HEK293 (cell line): ENCODE results near the gene MARK4.

Source experiments
- CTCF ChIA-PET: fragments of 350-600 bp; formaldehyde crosslinking; extraction: SDS; loops from one replicate; lab custom pipeline; 2021; ENCODE audit warnings: antibody characterized with exemption; lab: Yijun Ruan, JAX
- POLR2A ChIA-PET: fragments of 300-600 bp; formaldehyde crosslinking; extraction: SDS; loops from one replicate; lab custom pipeline; 2020; ENCODE audit warnings: antibody characterized with exemption, inconsistent platforms; lab: Yijun Ruan, JAX
- H3K27ac ChIP-seq: fragments of 200-500 bp; sonication (Bioruptor generic); 2 replicates; pipeline ENCODE4 v1.5.1; 2014; ENCODE audit warnings: low read depth, low read length, control low read depth, inconsistent platforms; ENCODE audit errors: extremely low read depth
- H3K36me3 ChIP-seq, 2 experiments: fragments of 200-500 bp in 1 of 2; sonication (Bioruptor generic) in 1 of 2; 1 replicate in 1 of 2; 2 replicates in 1 of 2; pipeline ENCODE4 v1.5.1; 2014 to 2017; ENCODE audit warnings: inconsistent platforms in 2 of 2, low read length in 2 of 2; ENCODE audit not compliant: control insufficient read depth in 2 of 2, insufficient read depth in 1 of 2
- H3K4me1 ChIP-seq: fragments of 200-500 bp; sonication (Bioruptor generic); 2 replicates; pipeline ENCODE4 v1.5.1; 2014; ENCODE audit warnings: mild to moderate bottlenecking, low read length, inconsistent platforms; ENCODE audit not compliant: control insufficient read depth, insufficient read depth
- H3K4me3 ChIP-seq: 2 replicates; pipeline ENCODE4 v1.5.1; 2011; ENCODE audit warnings: low read depth, mild to moderate bottlenecking, control low read depth, low read length, moderate library complexity
- H3K9me3 ChIP-seq: fragments of 200-500 bp; sonication (Bioruptor generic); 2 replicates; pipeline ENCODE4 v1.5.1; 2014; ENCODE audit warnings: low read depth, low read length, inconsistent platforms; ENCODE audit not compliant: control insufficient read depth, insufficient read depth
- EGR2 ChIP-seq: fragments of 450-650 bp; formaldehyde crosslinking; IDR thresholded peaks from 2 replicates; pipeline ENCODE4 v1.5.1; 2016; ENCODE audit warnings: low read depth, missing biosample characterization, missing genetic modification characterization
- HOXD13 ChIP-seq: sonication (generic); formaldehyde crosslinking; IDR thresholded peaks from 2 replicates; pipeline ENCODE4 v1.8.0; 2022; ENCODE audit warnings: missing genetic modification reagents, borderline replicate concordance
- PRDM2 ChIP-seq: fragments of 450-650 bp; formaldehyde crosslinking; IDR thresholded peaks from 2 replicates; pipeline ENCODE4 v1.5.1; 2016; ENCODE audit warnings: missing biosample characterization, missing genetic modification characterization, borderline replicate concordance
- PRDM6 ChIP-seq: fragments of 450-650 bp; formaldehyde crosslinking; IDR thresholded peaks from 2 replicates; pipeline ENCODE4 v1.5.1; 2017; ENCODE audit warnings: missing biosample characterization, missing genetic modification characterization
- SP7 ChIP-seq: fragments of 450-650 bp; formaldehyde crosslinking; IDR thresholded peaks from 2 replicates; pipeline ENCODE4 v1.5.1; 2016; ENCODE audit warnings: missing biosample characterization, missing genetic modification characterization
- ZFHX2 ChIP-seq: fragments of 450-650 bp; formaldehyde crosslinking; conservative IDR thresholded peaks from 2 replicates; pipeline ENCODE4 v1.5.1; 2016; ENCODE audit warnings: missing biosample characterization, missing genetic modification characterization
- ZNF248 ChIP-seq: fragments of 450-650 bp; formaldehyde crosslinking; IDR thresholded peaks from 2 replicates; pipeline ENCODE4 v1.5.1; 2017; ENCODE audit warnings: missing biosample characterization, missing genetic modification characterization
- ZNF398 ChIP-seq: fragments of 450-650 bp; formaldehyde crosslinking; IDR thresholded peaks from 2 replicates; pipeline ENCODE4 v1.5.1; 2017; ENCODE audit warnings: missing biosample characterization, missing genetic modification characterization
- TF ChIP-seq, protein P1 (sequence below): fragments of 450-650 bp; formaldehyde crosslinking; IDR thresholded peaks from 2 replicates; pipeline ENCODE4 v1.5.1; 2016; ENCODE audit warnings: missing biosample characterization, missing genetic modification characterization

MARK4 gene

DNA sequence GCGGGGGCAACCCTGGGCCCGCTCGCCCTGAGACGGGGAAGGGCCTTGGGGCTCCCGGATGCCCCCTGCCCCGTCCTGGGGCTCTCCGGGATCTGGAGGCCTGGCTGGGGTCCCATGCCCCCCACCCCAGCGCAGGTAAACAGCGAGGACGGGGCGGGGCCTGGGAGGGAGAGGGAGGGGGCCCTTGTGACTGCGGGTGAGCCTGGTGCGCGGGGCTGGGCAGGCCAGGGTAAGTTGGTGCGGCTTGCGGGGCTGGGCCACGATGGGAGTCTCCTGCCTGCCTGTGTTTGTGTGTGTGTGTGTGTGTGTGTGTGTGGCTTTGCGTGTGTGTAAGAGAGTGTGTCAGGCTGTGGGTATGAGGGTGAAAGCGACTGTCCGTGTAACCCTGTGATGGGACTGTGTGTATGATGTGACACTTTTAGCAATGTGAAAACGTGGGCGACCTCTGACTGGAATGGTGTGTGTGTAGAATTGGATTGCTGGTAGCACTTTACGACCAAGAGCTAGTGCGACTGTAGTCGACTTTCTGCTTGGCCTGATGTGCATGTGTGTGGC lies 89.9 kb downstream of the MARK4 start (continued):
- TF ChIP-seq PRDM2 (tag by site-specific recombination) (no peak), ZNF398 (peak; percentile 55; the same call in 1 of the 2 replicates), SP7 (peak; percentile 46), HOXD13 (CRISPR knock-in tag) (no peak)

GRCh38 chr19:45342911-45343310 lies 91.8 kb downstream of the MARK4 start:
- POLR2A ChIA-PET: no interaction called here
- Histone ChIP-seq H3K9me3 (no peaks in the 10 kb centered on the region), H3K27ac (no peak overlapping the region), H3K4me1 (no peaks in the 10 kb centered on the region), H3K36me3 (peaks cover 0 to 6% of the 10 kb centered on the region in 2 experiments; a peak in 2 of 3 replicates), H3K4me3 (no peak overlapping the region)
- 0 out of 2 replicates have a peak, but pooled peaks have one; percentile 17 for TF ChIP-seq ZNF248 (tag by site-specific recombination)
- no peak for TF ChIP-seq PRDM6 (tag by site-specific recombination)
- TF ChIP-seq ZFHX2 (tag by site-specific recombination): peak; percentile 85
- peak; percentile 77 for TF ChIP-seq EGR2 (tag by site-specific recombination)
- TF ChIP-seq, protein P1, sequence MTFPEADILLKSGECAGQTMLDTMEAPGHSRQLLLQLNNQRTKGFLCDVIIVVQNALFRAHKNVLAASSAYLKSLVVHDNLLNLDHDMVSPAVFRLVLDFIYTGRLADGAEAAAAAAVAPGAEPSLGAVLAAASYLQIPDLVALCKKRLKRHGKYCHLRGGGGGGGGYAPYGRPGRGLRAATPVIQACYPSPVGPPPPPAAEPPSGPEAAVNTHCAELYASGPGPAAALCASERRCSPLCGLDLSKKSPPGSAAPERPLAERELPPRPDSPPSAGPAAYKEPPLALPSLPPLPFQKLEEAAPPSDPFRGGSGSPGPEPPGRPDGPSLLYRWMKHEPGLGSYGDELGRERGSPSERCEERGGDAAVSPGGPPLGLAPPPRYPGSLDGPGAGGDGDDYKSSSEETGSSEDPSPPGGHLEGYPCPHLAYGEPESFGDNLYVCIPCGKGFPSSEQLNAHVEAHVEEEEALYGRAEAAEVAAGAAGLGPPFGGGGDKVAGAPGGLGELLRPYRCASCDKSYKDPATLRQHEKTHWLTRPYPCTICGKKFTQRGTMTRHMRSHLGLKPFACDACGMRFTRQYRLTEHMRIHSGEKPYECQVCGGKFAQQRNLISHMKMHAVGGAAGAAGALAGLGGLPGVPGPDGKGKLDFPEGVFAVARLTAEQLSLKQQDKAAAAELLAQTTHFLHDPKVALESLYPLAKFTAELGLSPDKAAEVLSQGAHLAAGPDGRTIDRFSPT (tag by site-specific recombination): no peak
- CTCF ChIA-PET: interaction anchor here (0.8 to 1.7 kb wide), 2 partner anchors 34 to 136 kb away, joined by 3 to 6 read pairs; no protein-coding TSS in a partner anchor
